ENCODE results near the gene FNDC10. TPM values are rescaled to one million over a fixed set of nuclear protein-coding genes. Genes with fewer than 3 reads are reported as not detected.
A peak's percentile ranks its signal among the peaks of the same experiment; 100 is the strongest.
"Not testable (repeated sequence)": the region's sequence is repeated elsewhere in the genome, so short reads cannot be mapped to it uniquely, and the experiment has no call there.

The FNDC10 gene
- total RNA-seq, 6 donors from 2014 or later = 8.7 to 21.0 (median 12.4) TPM

DNA sequence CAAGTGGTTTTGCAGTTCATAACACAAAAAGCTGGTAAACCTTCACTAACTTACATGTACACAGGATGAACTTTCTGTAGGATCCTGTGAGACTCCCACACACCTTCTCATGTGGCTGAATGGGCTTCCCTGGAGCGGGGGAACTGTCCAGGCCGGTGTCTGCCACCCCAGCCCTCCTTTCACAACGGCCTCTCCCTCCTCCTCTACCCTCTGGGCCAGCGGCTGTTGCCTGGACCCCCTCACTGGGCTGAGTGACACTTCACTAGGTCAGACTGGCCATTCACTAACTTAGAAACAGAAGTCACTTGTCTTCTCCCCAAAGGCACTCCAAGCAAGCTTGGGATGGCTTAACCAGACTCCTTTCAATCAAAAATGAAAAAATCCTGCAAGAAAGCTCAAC is 41.3 kb downstream of the FNDC10 start:
- H3K4me1 ChIP-seq = peaks cover 0 to 24% (median 5%) of the 10 kb centered on the region in 4 donors
- TF ChIP-seq, protein P1, sequence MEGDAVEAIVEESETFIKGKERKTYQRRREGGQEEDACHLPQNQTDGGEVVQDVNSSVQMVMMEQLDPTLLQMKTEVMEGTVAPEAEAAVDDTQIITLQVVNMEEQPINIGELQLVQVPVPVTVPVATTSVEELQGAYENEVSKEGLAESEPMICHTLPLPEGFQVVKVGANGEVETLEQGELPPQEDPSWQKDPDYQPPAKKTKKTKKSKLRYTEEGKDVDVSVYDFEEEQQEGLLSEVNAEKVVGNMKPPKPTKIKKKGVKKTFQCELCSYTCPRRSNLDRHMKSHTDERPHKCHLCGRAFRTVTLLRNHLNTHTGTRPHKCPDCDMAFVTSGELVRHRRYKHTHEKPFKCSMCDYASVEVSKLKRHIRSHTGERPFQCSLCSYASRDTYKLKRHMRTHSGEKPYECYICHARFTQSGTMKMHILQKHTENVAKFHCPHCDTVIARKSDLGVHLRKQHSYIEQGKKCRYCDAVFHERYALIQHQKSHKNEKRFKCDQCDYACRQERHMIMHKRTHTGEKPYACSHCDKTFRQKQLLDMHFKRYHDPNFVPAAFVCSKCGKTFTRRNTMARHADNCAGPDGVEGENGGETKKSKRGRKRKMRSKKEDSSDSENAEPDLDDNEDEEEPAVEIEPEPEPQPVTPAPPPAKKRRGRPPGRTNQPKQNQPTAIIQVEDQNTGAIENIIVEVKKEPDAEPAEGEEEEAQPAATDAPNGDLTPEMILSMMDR (IDR thresholded peaks at IDR 0.05) = no peak
- TF ChIP-seq EP300 (IDR thresholded peaks at IDR 0.05) (no peak), POLR2AphosphoS5 (IDR thresholded peaks at IDR 0.05) (no peak), POLR2A (IDR thresholded peaks at IDR 0.05) (no peak)
- H3K4me3 ChIP-seq = no peak overlapping the region
- H3K27ac ChIP-seq = no peak overlapping the region
- no peaks in the 10 kb centered on the region for H3K27me3 ChIP-seq
- DNase-seq (no peak), ATAC-seq (ENCODE audit: low FRiP score in 2 of 2) (no peak)
- H3K9me3 ChIP-seq = no peaks in the 10 kb centered on the region
- 76% methylated on average over 4 of the region's 4 CpGs for WGBS, 2 donors
- H3K36me3 ChIP-seq = peaks cover 7 to 48% (median 28%) of the 10 kb centered on the region in 4 donors

DNA sequence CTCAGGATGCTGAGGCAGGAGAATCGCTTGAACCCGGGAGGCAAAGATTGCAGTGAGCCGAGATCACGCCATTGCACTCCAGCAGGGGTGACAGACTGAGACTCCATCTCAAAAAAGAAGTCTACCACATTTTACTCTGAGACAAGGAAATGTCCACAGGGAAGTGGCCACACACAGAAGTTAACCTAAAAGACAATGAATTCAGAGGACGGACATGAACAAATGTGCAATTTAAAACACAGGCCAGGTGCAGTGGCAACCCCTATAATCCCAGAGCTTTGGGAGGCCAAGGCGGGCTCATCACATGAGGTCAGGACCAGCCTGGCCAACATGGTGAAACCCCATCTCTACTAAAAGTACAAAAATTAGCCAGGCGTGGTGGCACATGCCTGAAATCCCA is 42.2 kb downstream of the FNDC10 start:
- ATAC-seq (ENCODE audit: low FRiP score in 2 of 2); DNase-seq; H3K4me3 ChIP-seq; H3K27ac ChIP-seq; H3K27me3 ChIP-seq; H3K9me3 ChIP-seq: not testable (repeated sequence)
- 92 to 99% methylated on average over 7 of the region's 7 CpGs for WGBS, 2 donors
- Histone ChIP-seq H3K4me1 (peaks cover 0 to 22% (median 4%) of the 10 kb centered on the region in 4 donors), H3K36me3 (peaks cover 7 to 39% (median 21%) of the 10 kb centered on the region in 4 donors)

DNA sequence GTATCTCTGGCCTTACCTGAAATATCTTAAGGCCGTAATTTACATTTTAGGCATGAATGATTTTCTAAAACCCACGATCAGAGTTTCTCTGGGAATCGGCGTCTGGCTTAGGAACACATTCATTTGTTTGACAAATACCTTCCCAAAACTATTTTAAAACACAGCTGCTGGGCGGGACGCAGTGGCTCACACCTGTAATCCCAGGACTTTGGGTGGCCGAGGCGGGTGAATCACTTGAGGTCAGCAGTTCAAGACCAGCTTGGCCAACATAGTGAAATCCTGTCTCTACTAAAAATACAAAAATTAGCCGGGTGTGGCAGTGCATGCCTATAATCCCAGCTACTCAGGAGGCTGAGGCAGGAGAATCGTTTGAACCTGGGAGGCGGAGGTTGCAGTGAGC is 43.0 kb downstream of the FNDC10 start:
- Histone ChIP-seq H3K4me1 (peaks cover 0 to 18% (median 3%) of the 10 kb centered on the region in 4 donors), H3K36me3 (peaks cover 6 to 32% (median 15%) of the 10 kb centered on the region in 4 donors)
- H3K9me3 ChIP-seq; H3K27me3 ChIP-seq; DNase-seq; ATAC-seq (ENCODE audit: low FRiP score in 2 of 2); H3K27ac ChIP-seq; H3K4me3 ChIP-seq: not testable (repeated sequence)
- WGBS, 2 donors = 95 to 96% methylated on average over 11 of the region's 11 CpGs

DNA sequence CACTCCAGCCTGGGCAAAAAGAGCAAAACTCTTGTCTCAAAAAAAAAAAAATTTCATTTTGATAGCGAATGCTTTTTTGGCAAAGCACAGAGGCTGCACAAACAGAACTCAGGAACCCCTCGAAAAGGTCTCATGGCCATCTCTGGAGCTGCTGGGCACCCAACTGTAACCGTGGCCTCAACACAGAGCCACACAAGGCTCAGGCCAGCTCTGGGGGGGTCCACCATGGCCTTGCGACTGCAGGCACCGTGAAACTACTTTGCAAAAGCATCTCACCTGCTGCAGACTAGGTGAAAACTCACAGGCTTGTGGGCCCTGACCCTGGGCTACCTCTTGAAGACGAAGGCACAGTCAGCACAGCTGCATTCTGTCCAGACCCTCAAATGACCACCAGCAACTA is 43.4 kb downstream of the FNDC10 start:
- TF ChIP-seq POLR2A (IDR thresholded peaks at IDR 0.05) (no peak), POLR2AphosphoS5 (IDR thresholded peaks at IDR 0.05) (no peak), EP300 (IDR thresholded peaks at IDR 0.05) (no peak)
- TF ChIP-seq, protein P1 (IDR thresholded peaks at IDR 0.05) = no peak
- Histone ChIP-seq H3K27ac (no peak overlapping the region), H3K36me3 (peaks cover 2 to 27% (median 10%) of the 10 kb centered on the region in 4 donors), H3K4me3 (no peak overlapping the region), H3K4me1 (peaks cover 0 to 13% (median 3%) of the 10 kb centered on the region in 4 donors), H3K9me3 (no peaks in the 10 kb centered on the region), H3K27me3 (no peaks in the 10 kb centered on the region)
- DNase-seq = no peak
- ATAC-seq (ENCODE audit: low FRiP score in 2 of 2) = no peak
- WGBS, 2 donors = 88% methylated on average over 2 to 6 of the region's 6 CpGs

DNA sequence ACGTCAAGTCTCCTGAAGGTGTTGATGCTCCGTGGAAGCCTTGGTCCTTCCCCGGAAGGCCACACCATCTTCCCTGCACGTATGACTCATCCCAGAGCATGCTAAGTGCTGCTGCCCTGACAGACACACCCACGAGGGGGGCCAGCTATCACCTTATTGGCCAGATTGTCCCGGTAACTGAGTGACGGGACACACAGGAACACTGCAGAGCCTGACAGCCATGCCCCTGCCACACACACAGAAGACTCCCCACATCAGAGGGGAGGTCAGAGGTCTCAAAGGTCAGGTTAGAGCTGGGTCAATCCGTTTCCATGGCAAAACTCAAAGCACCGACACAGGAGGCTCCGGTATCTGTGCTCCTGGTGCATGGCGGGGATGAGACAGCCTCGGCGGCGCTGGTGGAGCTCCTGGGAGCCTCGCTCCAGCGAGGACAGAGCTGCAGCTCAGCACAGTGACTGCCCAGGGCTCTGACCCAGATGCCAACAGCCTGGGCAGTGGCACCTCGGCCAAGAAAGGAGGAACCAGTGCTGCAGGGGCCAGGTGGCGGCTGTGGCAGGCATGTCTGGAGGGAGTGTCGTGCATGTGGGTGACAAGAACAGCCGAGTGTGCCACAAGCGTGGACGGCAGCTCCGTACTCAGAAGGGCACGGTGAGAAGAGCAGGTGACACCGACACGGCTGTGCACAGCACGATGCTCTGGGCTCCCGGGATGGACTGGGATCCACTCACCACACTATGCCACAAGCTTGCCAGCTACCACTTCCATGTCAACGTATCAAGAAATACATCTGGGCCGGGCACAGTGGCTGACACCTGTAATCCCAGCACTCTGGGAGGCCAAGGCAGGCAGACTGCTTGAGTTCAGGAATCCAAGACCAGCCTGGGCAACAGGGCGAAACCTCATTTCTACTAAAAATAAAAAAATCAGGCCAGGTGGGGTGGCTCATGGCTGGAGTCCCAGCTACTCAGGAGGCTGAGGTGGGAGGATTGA is 44.7 kb downstream of the FNDC10 start:
- no peak for TF ChIP-seq EP300 (IDR thresholded peaks at IDR 0.05)
- no peak for TF ChIP-seq POLR2A (IDR thresholded peaks at IDR 0.05)
- peak in 1 of 2 donors; percentile 19 for TF ChIP-seq POLR2AphosphoS5 (IDR thresholded peaks at IDR 0.05)
- TF ChIP-seq, protein P1 (IDR thresholded peaks at IDR 0.05) = no peak
- 81 to 84% methylated on average over 23 to 31 of the region's 31 CpGs for WGBS, 2 donors
- Histone ChIP-seq H3K4me3 (no peak overlapping the region), H3K27me3 (no peaks in the 10 kb centered on the region), H3K9me3 (no peaks in the 10 kb centered on the region), H3K36me3 (peaks cover 0 to 15% (median 4%) of the 10 kb centered on the region in 4 donors), H3K4me1 (peaks cover 0 to 10% (median 5%) of the 10 kb centered on the region in 4 donors), H3K27ac (peak overlapping the region in 2 of 4 donors; percentile 15 to 59)
- peak in 1 of 2 donors; percentile 72 for DNase-seq
- ATAC-seq (ENCODE audit: low FRiP score in 2 of 2) = peak; percentile 17 to 27

Measured in upper lobe of left lung (tissue), 6 donors.